HG03520 (cell line): Measurements from ENCODE around the gene MRPL55.

Experiments
- ATAC-seq: cut with Tn5 transposase; IDR thresholded peaks from one replicate; pipeline ENCODE4 v1.9.1; 2021; ENCODE audit warnings: mild to moderate bottlenecking, moderate library complexity; ENCODE audit not compliant: unreplicated experiment

Gene MRPL55

DNA sequence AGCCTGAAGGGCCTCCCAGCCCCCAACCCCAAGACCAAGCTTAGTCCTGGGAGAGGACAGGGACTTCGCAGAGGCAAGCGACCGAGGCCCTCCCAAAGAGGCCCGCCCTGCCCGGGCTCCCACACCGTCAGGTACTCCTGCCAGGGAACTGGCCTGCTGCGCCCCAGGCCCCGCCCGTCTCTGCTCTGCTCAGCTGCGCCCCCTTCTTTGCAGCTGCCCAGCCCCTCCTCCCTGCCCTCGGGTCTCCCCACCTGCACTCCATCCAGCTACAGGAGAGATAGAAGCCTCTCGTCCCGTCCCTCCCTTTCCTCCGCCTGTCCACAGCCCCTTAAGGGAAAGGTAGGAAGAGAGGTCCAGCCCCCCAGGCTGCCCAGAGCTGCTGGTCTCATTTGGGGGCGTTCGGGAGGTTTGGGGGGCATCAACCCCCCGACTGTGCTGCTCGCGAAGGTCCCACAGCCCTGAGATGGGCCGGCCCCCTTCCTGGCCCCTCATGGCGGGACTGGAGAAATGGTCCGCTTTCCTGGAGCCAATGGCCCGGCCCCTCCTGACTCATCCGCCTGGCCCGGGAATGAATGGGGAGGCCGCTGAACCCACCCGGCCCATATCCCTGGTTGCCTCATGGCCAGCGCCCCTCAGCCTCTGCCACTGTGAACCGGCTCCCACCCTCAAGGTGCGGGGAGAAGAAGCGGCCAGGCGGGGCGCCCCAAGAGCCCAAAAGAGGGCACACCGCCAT lies 48.5 kb downstream of the MRPL55 start:
- ATAC-seq, result no peak

DNA sequence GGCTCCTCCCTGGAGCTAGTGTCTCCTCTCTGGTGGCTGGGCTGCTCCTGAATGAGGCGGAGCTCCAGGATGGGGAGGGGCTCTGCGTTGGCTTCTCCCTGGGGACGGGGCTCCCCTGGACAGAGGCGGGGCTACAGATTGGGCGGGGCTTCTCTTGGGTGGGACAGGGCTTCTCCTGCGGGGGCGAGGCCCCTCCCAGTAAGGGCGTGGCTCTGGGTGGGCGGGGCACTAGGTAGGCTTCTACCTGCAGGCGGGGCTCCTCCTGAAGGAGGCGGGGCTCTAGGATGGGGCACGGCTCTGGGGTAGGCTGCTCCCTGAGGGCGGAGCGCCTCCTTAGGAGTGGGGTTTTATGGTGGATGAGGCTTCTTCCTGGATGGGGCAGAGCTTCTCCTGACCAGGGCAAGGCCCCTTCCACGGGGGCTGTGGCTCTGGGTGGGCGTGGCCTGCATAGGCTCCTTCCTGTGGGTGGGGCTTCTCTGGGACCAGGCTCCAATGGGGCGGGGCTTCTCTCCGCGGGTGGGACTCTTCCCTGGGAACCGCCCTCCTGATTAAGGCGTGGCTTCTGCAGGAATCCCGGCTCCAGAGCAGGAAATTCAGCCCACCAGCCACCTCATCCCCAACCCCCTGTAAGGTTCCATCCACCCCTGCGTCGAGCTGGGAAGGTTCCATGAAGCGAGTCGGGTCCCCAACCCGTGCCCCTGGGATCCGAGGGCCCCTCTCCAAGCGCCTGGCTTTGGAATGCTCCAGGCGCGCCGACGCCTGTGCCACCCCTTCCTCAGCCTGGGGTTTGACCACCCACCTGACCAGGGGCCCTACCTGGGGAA lies 49.3 kb downstream of the MRPL55 start:
- no peak for ATAC-seq

DNA sequence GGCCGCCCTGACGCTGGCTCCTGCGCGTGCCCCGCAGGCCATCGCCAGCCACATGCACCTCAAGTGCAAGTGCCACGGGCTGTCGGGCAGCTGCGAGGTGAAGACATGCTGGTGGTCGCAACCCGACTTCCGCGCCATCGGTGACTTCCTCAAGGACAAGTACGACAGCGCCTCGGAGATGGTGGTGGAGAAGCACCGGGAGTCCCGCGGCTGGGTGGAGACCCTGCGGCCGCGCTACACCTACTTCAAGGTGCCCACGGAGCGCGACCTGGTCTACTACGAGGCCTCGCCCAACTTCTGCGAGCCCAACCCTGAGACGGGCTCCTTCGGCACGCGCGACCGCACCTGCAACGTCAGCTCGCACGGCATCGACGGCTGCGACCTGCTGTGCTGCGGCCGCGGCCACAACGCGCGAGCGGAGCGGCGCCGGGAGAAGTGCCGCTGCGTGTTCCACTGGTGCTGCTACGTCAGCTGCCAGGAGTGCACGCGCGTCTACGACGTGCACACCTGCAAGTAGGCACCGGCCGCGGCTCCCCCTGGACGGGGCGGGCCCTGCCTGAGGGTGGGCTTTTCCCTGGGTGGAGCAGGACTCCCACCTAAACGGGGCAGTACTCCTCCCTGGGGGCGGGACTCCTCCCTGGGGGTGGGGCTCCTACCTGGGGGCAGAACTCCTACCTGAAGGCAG lies 50.0 kb downstream of the MRPL55 start:
- ATAC-seq, result no peak

DNA sequence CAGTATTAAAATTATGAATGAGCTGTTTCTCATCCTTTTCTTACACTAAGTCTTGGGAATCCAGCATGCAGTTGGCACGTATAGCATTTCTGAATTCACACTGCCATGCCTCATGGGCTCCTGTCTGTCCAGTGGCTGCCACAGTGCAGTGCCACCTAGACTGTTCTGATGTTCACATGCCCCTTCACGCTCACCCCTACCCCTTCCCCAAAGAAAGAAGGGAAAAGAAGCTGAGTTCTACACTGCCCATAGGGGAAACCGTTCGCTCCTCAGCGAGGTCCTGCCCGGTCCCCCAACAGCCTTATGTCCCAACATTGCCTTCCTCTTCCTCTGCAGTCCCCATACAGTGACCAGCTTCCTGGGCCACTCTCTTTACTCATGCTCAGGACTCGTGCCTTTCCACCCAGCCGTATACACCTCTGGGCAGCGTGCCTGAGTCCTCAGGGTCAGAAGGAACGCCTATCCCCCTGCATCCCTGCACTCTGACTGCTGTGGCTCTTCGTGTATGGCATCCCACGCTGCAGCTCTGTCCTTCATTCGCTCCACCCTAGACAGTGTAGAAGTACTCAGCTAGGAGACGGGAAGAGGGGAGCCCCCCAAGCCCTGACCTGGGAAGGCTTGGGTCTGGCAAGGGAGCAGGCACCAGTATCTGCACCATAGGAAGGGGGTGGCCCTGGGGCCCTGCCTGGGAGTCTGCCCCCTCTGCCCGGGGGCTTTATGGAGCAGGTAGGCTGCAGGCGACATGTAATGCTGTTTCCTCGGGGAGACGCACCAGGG lies 50.7 kb downstream of the MRPL55 start:
- ATAC-seq, result no peak
